Measurements from ENCODE around the gene BEST3.
"Not testable (repeated sequence)": the region's sequence is repeated elsewhere in the genome, so short reads cannot be mapped to it uniquely, and the experiment has no call there.

BEST3 gene

DNA sequence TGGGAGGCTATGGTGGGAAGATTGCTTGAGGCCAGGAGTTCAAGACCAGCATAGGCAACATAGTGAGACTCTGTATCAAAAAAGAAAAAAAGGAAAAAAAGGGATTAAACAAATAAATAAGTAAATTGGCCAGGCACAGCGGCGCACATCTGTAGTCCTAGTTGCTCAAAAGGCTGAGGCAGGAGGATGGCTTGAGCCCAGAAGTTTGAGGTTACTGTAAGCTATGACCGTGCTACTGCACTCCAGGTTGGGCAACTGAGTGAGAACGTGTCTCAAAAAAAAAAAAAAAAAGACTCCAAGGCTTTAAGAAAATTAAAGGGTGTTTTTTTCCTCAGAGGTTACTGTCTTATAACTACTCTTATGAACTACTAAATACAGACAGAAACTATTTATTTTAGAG lies 11.7 kb downstream of the BEST3 start:
- no peak for DNase-seq

DNA sequence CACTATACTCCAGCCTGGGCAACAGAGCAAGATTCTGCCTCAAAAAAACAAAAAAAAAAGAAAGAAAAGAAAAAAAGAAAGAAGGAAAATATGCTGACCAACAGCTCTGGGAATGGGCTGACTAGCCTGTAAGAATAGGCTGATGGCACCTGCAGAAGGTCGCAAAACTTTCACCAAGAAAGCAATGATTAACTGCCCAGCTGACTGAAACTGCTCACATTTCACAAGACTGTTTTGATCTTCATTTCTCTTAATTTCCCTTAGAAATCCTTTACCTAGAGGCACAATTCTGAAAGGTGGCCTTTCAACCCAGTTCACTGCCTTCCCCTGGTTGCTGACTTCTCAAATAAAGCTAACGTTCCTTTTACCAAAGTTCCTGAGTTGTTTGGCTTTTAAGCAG lies 12.4 kb downstream of the BEST3 start:
- DNase-seq = no peak

DNA sequence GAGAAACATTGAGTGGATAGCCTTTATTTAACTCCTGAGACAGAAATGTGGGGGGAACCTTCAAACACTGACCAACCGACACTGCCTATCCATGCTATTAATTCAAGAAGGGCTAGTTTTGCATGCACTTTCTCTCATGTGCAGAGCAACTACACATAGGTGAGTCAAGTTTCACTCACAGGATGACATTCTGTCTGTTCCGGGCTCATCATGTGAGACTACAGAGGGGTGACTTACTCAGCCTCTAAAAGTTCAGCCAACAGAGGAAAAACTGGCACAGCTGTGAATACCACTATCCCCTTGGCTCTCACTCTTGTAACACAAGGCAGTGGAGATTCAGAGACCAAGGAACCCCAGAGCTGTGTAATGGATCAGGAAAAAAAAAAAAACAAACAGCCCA lies 13.3 kb downstream of the BEST3 start:
- DNase-seq = no peak

DNA sequence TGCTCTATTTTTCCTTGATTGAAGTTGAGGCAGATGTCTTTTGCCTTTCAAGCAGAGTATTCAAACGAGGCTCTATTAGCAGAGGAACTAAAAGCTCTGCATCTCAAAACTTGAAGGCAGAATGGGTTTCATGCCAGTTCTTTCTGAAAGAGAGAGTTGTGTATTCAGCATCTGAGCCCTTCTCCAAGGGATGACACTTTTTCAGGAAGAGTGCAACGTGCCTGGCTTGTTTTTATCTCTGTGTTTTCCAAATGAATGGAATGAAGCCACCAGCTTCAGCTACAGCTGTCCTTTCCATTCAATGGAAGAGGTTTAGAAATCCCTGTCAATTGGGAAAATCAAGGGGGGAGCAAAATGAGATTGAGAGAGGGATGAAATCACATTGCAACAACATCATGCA lies 14.6 kb downstream of the BEST3 start:
- no peak for DNase-seq

DNA sequence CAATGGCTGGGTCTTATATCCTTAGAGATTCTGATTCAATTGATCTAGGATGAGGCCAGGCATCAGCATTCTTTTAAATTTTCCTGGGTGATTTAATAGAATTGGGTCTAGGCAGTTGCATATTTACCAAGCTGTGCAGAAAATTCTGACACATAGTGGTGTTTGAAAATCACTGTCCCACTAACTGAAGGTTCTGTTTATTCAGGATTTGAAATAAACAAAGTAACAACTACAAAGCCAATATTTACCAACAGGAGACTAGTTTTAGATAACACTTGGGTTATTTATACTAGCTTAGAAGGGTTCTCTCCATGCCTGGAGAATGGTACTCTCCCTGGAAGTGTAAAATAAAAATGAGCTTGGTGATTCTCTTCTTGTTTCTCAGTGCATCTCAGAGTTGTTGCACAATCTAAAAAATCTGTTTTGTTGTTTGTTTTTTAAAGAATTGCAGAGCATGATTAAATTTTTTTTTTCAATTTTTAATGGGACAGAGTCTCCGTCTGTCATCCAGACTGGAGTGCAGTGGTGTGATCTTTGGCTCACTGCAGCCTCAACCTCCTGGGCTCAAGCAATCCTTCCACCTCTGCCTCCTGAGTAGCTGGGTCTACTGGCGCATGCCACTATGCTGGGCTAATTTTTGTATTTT lies 16.9 kb downstream of the BEST3 start:
- DNase-seq = no peak

DNA sequence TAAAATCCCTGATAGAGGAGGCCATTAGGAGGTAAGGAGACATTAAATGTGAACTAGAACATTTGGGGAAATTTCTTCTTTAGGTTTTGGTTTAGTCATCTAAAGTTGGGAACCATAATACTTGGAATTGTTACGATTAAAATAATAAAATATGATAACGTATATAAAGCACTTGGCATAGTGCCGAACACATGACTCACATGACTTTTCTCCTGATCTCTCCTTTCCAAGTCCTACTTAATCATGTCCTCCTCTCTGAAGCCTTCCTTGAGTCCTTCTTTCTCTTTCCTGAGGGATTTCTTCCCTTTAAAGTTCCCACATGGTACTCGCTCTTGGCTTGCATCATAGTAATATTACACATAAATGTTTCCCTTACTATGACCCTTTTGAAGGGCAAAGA lies 20.0 kb downstream of the BEST3 start:
- no peak for DNase-seq

DNA sequence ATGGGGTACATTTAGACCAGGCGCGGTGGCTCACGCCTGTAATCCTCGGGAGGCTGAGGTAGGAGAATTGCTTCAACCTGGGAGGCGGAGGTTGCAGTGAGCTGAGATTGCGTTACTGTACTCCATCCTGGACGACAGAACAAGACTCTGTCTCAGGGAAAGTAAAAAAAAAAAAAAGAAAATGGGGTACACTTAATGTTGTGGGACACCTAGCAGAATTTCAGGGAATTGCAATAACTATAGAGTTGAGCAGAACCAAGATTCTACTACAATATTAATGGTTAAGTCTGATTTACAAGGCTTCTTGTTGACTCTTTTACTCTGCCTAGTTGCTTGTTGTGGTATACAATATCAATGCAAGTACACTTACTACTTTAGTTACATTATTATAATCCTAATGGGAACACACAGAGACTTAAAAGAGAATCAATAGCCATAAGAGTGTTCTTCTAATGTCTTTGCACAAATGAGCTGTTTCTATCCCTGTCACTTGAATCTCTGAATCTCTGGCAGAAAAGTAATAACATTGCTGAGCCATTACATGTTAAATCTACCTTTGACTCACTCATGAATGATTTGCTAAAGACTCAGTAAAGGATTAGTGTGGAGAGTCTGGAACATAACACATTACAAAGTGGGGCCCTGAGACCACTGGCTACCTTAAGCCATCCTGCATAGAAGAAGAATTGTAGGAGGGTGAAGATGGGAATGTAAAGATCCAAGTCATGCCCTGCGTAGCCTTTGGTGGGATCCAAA lies 22.7 kb downstream of the BEST3 start:
- DNase-seq = no peak

DNA sequence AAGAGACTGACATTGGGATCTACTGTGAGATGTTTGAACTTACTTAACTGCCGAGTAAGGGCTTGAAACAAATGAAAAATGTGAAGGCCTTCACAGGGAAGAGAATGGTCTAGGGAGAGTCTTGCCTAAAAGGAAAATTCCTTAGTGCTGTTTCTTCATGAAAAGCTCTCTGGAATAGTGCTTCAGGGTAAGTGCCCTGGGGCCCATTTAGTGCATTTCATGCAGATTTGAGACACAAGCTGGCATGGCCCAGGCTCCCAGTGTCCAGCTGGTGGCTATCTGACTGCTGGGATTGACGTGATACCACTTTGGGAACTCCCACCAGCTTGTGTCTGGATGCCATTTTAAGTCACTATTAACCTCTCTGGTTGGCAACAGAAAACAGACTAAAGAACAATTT lies 26.9 kb downstream of the BEST3 start:
- no peak for DNase-seq

DNA sequence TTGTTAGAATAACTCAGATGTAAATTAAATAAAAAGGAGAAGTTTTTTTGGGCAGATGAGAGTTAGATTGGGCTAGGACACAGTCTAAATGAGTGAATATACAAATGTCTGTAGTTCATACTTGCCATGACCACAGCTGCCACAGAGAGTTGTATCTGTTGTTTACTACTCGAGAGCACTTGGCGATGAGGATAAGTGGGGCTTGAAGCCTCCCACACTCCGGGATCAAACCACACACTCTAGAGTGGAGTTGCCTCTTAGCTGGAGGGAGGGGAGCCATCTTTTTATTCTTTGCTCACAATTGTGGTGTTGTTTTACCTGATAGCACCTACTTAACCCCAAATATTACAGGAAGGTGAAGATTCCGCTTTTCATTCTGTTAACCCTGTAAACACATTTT lies 27.5 kb downstream of the BEST3 start:
- no peak for DNase-seq

DNA sequence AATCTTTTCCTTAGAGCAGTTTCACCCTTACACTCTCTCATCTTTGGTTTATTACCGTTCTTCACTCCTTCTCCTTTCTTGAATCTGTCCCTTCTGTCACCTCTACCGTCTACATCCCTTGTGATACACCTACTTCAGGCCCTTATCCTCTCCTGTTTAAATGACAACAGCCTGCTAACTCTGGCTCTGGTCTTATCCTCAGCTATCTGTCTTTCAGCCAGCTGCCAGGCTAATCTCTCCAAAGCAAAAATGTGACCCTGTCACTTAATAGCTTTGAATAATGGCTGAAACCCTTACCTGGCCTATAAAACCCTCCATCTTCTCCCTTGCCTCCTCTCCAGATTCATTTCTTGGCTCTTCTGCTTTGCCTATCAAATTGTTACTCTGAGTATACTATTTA lies 32.3 kb downstream of the BEST3 start:
- no peak for DNase-seq

DNA sequence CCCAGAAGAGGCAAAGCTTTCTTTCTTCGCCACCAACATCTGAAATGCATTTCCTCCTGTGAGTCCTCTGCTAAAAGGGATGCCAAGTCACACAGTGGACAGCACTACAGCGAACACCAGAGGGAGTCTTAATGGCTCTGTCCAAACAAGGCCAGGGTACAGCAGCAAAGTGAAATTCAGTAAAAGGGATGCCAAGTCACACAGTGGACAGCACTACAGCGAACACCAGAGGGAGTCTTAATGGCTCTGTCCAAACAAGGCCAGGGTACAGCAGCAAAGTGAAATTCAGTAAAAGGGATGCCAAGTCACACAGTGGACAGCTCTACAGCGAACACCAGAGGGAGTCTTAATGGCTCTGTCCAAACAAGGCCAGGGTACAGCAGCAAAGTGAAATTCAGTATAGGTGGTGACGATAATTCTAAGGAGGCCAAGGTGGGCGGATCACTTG lies 34.1 kb downstream of the BEST3 start:
- not testable (repeated sequence) for DNase-seq

DNA sequence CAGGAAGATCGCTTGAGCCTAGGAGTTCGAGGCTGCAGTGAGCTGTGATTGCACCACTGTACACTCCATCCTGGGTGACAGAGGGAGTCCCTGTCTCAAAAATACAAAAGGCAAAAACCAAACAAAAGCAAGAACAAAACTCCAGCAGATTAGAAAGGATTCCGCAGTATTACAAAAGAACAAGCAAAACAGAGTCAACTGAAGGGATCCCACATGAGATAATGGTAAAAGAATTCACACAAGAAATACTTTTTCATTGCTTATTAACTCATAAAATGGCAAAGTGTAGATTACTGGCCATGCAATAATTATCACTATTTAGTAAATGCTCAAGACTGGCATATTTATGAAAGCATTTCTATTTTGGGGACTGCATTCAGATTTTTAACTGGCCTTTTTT lies 35.4 kb downstream of the BEST3 start:
- DNase-seq = no peak

DNA sequence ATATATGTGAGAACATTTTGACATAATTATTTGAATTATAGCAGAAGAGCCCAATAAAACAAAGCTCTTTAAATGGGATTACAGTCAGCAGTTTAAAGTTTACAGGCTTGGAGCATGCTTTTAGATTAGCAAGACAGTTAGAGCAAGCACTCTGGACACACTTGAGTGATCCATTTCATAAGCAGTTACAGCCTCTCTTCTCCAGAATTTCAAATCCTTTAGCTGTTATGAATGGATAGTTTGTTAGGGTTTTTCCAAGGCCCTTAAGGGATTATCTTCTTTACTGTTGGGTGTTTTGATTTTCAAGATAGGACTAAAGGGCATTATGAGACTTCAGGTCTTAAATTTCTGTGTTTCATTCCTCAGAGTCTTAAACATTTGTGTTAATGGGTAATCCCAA lies 36.3 kb downstream of the BEST3 start:
- DNase-seq = no peak

DNA sequence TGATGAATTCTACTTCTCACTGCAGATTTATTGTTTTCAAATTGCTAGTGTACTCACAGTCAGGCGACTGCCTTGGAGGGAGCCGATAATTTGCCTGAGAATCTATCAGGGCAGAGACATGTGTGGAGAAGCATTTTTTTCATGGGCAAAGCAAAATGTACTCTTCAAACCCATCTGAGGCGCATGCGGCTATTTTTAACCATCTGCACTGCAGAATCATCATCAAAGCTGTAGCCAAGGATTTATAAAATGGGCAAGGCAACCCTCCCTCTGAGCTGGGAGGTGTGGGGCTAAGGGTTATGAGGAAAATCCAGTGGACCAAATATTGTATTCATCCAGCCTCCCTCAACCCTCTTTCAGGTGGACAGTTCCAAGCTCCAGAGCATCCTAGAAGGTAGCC lies 37.7 kb downstream of the BEST3 start:
- no peak for DNase-seq

DNA sequence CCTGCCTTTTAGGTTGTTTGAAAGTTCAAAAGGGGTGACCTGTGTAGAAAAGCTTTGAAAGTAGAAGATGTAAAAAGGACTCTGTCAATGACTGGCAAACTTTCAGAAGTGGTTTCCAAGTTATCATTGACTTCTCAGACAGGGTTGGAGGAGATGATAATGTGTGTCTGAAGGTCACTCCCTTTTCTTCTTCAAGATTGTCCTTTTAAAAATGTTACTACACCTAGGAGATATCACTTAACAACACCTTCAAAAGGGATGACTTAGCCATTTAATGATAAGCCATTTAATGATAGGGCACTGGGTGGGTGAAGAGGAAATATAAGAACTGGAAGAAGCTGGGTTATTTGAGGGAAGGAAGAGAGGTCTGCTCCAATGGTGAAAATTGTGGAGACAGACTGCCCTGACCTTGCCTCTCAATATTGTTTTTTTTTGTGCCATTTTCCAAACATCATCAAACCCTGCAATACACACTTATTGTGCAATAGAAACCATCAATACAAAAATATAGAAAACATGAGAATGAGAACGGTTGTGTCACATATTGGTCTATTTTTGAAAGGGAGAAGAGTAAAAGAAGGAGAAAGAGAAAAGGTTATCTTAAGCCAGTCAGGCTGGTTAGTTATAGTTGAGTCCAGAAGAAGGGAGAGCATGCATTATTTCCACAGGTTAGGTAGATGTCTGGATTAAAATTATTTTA lies 38.8 kb downstream of the BEST3 start:
- DNase-seq = no peak

DNA sequence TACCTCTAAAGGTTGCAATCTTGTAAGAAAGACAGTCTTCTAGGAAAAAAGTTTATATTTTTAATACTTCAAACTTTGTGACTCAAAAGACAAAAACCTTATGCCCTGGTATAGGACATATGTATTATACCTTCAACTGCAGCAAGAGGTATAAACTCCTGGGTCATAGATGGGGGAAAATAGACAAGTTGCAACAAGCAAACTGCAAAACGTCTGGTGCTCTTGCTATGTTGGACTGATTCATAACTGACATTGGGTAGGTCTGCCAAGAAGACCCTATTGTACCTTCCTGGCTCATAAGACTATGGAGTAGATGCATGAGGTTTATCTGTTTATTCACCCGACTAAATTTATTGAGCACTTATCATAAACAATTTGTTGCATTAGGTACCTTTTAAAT lies 40.9 kb downstream of the BEST3 start:
- no peak for DNase-seq

DNA sequence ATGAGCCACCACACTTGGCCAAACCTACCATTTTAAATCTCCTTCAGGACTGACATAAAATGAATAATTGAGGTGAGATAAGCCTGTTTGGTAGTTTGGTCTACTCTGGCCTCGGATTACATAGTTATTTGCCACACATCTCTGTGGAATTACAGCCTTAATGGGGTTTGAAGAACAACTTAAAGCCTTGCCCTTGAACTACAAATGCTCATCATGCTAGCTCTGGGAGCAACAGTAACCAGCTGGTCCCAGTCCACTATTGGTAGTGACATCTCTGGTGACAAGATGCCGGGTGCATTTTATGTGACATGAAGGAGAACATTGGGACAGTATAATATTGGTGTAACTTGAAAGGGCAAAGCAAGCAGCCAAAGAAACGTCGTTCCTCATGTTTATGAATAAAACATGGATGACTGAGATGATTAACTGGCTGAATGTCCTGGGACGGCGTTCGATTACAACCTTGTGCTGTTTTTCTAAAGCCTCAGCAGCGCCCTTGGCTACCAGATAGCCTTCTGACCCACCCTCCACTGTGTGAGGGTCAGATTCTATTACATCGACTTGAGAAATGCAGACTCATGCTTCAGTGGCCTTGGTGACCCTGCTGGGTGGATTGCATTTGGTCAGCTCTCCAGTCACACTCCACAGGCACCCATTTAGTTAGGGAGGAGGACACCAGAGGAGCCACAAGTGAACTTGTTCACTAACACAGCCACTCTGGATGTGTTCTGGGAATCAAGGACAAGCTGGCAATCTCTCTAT lies 41.5 kb downstream of the BEST3 start:
- DNase-seq = no peak

DNA sequence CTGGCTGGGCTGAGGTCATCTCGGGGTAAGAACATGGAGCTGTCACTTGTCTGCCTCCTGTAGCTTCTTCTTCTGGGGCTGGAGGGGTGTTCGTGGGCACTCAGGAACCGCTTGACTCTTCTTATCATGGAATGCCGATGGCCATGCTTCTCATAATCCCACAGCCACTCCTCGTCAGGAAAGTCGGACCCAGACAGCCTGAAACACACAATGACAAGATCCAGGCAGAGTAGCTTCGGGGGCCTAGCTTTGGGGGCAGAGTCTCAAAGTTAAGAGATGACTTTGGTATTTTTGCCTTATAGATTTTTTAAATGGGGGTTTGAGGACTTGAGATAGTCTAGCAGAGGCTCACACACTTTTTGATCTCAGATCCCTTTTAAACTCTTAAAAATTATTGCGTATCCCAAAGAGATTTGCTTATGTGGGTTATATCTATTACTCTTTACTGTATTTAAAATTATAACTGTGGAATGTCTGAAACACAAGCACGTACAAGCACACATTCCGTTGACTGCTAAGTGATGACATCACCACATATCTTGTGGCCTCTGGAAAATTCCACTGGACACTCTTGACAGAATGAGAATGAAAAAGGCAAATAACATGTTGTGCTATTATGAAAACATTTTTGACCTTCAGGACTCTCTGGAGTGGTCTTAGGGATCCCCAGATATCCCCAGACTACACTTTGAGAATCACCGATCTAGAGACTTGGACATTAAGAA lies 43.3 kb downstream of the BEST3 start:
- no peak for DNase-seq

DNA sequence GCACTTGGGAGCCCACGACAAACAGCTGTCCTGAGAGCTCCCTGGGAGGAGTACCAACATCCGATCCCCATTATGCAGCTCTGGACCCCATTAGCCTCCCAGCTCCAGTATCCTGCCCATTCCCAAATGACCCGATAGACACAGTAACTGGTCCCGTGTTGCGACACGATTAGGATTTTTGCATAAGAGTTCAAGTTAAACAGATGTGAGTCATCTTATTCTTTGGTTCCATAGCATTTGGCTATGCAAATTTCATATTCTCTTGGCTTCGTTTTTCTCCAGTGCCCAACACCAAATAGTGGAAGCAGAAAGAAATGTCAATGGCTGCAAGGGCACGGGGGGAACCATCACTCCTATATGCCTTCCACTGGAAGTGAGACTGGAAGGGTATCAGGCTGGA lies 45.4 kb downstream of the BEST3 start:
- DNase-seq = no peak

DNA sequence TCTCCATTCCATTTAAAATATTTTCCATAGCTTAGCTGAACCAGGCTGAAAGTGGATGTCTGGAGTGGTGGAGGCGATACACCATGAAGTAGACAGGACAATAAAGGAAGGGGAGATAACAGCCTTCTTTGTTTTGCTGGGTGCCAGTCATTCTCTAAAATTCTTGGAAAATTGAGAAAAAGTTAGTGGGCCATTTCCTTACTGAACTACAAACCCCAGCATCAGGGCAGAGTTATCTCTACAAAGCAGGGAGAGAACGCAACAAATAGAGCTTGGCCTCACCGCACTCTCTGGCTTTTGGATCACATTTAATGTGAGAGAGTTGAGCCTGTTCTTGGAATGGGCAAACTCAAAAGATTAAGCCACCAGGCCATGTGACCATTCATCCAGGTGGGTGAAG lies 47.2 kb downstream of the BEST3 start:
- no peak for DNase-seq

DNA sequence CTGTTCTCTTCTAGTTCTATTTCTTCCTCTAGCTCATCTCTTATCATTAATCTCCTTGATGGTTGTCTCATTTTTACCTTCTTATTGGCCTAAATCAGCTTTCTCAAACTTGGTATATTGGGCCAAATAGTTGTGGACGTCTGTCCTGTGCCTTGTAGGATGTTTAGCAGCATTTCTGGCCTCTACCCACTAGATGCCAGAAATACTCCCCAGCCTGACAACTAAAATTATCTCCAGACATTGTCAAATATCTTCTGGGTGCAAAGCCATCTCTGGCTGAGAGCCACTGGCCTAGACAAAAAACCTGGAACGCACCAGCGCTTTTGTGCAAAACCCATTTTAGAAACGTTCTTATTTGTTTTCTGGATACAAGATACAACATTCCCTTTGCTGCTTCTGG lies 49.6 kb downstream of the BEST3 start:
- DNase-seq = no peak

DNA sequence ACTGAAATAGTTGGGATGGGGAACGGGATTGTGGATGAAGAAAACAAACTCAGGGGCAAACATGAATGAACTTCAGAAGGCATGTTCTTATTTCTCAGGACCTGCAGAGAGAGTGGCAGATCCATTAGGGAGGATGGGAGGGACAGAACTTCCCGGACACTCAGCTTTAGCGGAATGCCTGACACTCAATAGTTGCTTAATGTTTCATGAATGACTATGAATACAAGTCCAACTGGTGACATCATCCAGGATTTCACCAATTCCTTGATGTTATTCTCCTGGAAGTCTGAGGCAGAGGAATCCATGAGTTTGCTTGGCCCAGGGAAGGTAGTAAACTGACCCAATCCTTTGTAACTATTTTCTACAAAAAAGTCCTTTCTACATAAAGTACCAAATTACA lies 50.6 kb downstream of the BEST3 start:
- no peak for DNase-seq

DNA sequence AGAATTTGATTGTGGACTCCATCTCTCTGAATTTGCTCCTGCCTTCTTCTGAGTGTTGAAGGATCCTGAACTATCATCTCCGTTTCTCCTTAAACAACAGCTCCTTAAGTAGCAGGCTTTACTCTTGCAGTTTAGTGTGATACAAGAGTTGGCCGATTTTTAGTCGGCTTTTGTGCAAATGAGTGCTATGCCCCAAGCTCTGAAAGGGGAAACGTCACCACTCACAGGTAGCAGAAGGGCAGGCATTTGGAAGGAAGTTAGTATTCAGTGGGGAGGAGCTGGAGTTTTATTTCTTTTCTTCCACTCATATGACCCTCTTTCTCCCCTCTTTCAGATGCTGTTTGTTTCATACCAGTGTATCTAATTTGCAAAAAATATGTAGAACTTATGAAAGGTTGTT lies 51.9 kb downstream of the BEST3 start:
- no peak for DNase-seq
